T-helper 1 cell (primary cell): ENCODE results near the gene ANG.
"Not testable (repeated sequence)": the region's sequence is repeated elsewhere in the genome, so short reads cannot be mapped to it uniquely, and the experiment has no call there.

Source experiments
- DNase-seq, 5 donors: peaks; one replicate each; pipeline ENCODE4 v3.0.0-alpha.2; 2012 to 2020
- total RNA-seq, 4 donors: gene quantifications; one replicate each; lab custom pipeline; 2026; lab: John Stamatoyannopoulos, UW

Gene ANG
- total RNA-seq: 0 to 0.27 (median 0.14) reads per million in 4 donors

DNA sequence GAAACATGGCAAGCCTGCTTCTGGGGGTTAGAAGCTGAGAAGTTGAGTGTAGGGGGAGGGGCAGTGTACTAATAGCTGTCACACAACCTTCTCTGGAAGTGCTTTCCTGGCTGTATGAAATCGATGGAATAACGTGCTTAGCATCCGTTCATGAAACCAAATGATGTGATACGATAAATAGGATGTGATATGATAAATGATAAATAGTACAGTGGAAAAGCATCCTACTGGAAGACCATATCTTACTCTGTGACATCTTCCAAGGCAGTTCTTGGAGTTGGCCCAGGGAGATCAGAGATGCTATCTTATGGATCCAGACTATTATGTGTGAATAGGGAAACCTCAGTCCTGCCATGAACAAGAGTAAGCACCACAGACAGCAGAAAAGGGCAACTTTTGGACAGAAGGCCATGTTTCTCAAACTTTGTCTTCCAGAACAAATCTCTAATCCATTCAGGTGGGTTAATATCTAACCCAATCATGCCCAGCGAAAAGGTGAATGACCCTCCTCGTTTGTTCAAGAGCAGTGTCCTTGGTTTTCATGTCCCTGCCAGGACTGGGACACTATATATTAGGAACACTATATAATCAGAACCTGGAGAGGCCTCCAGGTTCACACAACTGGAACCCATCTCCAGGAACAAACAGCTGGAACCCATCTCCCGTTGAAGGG lies at the start of gene ANG:
Gene ANG (plus strand): TSS at position 598 of the 673 bp plus-strand sequence. CDS start 4,801 bp downstream, outside the sequence.
- no peak for DNase-seq

DNA sequence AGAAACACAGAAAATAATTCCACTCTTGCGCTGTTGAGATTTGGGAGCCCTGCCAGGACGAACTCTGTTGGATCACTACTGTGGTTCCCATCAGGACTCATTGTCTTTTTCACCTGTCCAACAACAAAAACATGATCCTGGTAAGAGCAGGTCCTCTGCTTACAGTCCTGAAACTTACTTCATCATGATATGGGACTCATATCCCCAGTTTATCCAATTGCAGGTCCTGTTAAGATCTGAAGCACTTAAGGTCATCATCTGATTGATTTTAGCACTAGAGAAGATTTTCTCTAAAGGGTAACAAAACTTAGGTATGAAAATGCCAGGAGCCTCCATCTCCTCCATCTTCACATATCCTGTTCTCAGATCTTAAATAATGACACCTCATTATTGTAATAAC lies 47.0 kb upstream of the ANG start, which contains the start of gene OR6S1:
Gene OR6S1 (minus strand): TSS at position 101 of the 400 bp plus-strand sequence. CDS start 0 bp downstream, at position 101.
- no peak for DNase-seq

DNA sequence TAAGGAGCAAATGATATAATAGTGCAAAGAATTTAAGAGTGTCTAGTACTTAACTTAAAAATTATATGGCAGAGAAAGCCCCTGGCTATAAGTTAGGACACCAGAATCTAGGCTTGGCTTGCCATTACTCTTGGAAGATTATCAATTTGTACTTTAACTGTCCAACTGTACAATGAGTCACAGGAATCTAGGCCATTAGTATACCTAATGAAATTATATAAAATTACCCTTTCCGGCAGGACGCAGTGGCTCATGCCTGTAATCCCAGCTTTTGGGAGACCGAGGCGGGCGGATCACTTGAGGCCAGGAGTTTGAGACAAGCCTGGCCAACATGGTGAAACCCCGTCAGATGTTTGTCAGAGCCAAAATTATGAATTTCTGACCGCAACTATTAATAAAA lies 46.4 kb upstream of the ANG start:
- DNase-seq: no peak

DNA sequence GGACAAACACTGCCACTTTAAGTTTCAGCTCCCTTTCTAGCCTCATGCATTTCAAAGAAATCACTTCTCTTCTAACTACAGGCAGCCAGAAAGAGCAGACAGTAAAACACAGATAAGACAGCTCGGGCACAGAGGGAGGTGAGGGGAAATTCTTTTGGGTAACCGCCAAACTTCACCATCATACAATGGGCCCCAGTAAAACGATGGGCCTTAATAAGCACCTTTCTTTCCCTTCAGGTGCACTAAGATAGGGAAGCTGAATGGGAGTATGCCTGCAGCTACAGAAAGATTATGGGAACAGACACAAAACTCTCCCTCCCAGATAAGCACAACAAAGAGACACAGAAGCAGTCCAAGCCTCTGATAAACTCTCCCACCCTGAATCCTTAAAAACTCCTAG lies 45.8 kb upstream of the ANG start:
- DNase-seq: not testable (repeated sequence)

DNA sequence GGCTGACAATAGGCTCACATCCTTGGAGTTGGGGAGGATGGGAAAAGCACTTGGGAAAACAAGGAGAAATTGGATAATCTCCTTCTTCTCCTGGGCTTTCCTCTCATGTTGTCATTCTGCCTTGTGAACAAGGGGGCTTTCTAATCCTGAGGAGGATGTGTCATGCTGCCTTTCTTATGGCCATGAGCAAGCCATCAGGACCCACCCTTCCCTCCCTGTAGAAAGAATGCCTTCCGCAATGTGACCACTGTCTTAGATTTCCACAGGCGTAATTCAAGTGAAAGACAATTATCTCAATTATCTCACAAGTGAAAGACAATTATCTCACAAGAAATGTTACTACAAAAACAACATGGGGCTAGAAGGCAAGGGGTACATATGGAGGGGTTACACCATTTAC lies 44.0 kb upstream of the ANG start:
- no peak for DNase-seq

DNA sequence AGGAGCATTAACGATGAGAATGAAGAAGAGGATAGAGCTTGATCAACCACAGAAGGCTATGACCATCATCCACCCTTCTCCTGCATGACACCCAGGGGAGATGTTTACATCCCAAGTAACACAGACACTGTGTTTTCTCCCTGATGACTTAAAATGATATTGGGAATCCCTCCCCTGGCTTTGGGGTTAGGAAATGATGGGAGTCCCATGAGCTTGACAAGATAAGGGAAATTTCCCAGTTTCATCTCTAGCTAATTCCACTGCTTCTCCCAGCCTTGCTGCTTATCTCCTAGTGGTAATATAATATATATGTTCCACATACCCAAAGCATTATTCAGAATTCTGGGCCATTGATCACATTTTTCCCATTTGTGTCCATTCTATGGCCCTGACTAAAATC lies 43.1 kb upstream of the ANG start:
- DNase-seq: no peak

DNA sequence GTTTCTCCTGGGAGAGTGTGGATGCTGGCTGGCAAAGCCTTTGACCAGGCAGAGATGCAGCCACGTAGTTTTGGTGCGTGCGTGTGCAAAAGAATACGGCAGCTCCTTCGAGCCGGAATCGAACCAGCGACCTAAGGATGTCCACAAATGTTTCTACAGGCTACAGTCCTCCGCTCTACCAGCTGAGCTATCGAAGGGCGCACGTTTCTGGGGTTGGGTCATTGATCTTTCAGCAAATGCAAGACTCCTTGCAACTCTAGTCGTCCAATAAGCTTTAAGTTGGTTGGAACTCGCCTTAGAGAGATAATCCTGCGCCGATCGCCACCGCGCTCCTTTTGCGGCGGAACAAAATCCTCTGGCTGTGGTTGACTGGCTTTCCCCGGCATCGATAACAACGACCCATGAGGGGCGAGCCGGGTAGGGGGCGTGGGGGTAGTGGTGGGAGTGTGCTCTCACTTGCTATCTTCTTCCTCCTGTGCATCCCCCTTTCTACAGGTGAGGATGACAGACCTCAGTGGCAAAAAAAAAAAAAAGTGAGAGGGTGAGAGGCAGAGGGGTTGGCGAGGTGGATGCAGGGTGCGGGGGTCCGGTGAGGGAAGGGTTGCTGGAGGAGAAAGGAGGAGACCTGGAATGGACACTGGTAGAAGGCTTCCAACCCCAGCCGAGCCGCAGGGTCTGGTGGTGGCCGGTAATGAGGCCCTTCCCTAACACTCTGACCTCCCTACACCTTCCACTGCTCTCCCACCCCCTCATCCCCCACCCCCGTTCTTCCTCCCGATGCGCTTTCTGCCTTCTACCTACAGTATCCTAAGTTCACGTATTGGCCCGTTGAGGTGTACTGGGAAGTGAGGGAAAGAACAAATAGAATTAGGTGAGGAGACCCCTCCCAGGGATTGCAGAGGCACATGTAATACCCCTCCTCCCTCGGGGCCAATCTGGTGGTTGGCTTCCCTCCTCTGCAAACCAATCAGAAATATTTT lies 35.3 kb upstream of the ANG start:
- DNase-seq: peak in 1 of 5 donors; percentile 72

DNA sequence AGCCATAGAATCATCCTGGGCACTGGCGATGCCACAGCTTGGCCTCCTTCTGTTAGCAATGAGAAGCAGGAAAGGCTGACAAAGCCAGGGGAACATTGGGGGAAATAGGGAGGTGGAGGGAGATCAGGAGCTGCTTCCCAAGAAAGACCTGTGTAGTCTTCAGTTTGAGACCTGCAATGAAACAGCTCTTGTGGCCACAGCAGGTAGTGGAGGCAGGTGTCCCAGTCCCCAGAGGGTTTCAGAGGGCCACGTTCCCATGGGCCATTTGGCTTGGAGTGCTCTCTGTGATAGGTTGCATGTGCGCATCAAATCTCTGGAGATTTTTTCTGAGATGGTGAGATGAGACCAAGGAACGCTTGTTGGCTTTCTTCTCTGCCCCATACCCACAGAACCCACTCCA lies 32.7 kb upstream of the ANG start:
- DNase-seq: no peak

DNA sequence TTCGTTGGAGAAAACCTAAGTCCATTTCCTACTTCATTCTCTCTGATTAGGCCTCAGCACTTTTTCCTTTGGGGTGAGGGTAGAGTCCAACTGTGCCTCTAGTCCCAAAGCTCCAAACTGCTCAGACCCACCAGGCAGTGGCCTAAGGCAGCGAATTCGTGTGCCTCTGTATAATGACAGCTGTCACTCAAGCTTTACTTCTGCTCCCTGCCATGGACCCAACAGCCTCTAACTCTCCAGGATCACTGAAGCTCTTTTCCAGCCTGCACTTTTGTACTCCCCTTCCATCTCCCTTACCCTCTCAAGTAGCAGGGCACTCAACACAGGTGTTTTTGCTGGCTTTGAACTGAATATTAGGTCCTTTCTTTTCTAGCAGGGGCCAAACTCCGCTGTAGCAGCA lies 32.3 kb upstream of the ANG start:
- DNase-seq: no peak

DNA sequence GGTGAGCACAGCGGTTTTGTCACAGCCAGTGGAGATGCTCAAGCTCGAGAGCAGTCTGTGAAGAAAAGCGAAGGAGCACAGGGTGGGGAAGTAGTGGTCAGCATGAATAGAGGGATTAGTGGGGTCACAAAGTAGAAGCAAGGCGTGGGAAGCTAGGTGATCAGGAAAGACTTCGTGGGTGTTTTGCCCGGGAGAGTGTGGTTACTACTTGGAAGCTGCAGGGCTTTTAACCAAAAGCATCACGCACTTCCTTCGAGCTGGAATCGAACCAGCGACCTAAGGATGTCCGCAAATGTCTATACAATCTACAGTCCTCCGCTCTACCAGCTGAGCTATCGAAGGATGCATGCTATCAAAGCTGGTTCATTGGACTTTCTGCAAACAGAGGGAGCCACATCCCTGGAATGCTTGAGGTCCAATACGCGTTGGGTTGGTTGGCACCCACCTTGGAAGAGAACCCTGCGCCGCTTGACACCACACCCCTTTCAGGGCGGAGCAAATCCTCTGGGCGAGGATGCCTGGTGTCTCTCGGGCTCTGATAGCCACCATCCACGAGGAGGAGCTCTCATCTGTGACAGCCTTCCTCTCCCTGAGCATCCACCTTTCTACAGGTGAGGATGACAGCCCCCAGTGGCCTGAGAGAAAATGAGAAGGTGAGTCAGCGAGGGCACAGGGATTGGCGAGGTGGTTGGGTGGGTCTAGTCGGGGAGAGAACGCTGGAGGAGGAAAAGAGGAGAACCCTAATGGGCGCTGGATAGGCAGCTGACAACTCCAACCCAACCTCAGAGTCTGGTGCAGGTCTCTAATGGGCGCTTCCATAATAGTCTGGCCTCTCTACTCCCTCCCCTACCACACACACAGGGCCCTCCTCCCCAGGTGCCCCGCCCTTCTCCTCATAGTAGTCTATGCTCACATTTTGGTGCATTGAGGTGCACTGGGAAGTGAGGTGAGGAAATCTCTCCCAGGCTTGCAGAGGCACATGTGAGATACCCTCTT lies 31.1 kb upstream of the ANG start:
- peak in 1 of 5 donors; percentile 15 for DNase-seq

DNA sequence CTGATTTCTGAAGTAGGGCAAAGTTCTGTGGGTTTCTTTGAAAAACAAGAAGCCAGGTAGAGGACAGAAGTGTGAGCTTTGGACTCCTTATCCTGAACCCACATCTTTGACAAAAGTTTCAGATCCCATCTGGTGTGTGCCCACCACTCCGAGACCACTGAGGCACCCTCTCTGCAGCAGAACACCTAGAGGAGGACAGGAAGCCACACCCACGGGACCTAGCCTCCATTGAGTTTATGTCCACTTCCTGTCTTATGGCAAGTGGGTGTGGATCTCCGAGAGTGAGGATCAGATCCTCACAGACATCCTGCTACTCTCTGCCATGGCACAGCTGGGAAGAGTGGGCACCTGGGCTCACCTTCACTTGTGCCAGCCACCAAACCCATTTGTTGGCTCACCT lies 30.3 kb upstream of the ANG start:
- DNase-seq: no peak

DNA sequence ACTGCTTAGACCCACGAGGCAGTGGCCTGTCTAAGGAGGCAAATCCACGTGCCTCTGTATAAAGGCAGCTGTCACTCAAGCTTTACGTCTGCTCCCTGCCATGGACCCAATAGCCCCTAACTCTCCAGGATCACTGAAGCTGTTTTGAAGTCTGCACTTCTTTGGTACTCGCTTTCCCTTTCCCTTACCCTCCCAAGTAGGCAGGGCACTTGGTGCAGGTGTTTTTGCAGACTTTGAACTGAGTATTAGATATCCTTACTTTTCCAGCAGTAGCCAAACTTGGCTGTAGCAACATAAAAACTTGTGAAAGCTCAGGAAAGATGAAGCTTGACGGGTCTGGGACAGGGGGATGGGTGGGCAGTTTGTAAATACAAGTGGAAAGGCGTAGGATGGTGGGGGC lies 29.2 kb upstream of the ANG start:
- DNase-seq: no peak

DNA sequence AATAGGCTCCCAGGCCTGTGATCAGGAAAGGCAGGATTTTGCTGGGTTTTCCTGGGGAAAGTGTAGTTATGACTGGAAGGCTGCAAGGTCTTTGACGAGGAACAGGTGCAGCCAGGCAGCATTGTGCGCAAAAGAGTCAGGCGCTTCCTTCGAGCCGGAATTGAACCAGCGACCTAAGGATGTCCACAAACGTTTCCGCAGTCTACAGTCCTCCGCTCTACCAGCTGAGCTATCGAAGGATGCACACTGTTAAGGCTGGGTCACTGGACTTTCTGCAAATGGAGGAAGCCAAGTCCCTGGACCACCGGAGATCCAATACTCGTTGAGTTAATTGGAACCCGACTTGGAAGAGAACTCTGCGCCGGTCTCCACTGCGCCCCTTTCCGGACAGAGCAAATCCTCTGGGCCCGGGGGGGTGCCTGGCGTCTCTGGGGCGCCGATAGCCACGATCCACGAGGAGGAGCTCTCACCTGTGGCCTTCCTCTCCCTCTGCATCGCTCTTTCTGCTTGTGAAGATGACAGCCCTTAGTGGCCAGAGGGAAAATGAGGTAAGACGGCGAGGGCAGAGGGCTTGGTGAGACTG lies 28.7 kb upstream of the ANG start:
- DNase-seq: no peak

DNA sequence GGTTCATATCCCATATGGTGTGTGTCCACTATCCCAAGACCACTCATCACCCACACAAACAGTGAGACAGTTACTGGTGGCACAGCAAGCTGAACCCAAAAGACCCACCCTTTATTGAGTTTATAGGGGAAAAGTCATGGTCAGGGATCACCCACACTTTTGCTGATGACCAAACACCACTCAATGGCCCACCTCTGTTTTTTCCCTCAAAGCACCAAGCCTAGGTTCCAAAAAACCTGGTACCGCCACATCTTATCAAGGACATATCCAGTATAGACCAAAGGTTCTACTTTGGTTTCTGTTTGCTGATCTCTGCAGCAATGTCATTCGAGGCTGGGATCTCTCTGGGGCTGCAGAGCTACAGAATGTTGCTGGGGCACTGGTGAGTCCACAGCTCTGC lies 27.4 kb upstream of the ANG start:
- no peak for DNase-seq

DNA sequence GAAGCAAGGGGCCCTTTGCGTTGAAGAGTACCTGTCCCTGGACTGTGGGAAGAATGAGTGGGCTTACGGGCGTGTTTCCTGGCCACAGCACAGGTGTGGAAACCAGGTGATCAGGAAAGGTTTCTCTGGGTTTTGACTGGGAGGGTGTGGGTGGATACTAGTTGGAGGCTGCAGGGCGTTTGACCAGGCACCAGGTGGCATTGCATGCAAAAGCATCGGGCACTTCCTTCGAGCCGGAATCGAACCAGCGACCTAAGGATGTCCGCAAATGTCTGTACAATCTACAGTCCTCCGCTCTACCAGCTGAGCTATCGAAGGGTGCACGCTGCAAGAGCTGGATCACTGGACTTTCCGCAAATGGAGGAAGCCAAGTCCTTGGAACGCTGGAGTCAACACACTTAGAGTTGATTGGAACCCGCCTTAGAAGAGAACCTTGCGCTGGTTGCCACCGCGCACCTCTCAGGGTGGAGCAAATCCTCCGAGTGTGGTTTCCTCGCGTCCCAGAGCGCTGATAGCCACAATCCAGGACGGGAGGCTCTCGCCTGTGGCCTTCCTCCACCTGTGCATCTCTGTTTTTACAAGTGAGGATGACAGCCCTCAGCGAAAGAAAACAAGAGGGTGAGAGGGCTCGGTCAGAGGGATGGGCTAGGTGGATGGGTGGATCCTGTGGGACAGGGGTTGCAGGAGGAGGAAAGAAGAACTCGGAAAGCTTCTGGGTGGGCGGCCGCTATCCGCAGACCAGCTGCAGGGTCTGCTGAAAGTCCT lies 25.4 kb upstream of the ANG start:
- peak; percentile 48 to 88 (median 66) for DNase-seq

DNA sequence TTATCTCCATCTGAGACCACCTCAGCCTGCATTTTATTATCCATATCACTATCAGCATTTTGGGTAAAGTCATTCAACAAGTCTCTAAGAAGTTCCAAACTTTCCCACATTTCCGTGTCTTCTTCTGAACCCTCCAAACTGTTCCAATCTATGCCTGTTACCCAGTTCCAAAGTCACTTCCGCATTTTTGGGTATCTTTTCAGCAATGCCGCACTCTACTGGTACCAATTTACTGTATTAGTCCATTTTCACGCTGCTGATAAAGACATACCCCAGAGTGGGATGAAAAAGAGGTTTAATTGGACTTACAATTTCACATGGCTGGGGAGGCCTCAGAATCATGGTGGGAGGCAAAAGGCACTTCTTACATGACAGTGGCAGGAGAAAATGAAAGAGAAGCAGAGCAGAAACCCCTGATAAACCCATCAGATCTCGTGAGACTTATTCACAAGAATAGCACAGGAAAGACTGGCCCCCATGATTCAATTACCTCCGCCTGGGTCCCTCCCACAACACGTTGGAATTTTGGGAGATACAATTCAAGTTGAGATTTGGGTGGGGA lies 22.1 kb upstream of the ANG start:
- not testable (repeated sequence) for DNase-seq

DNA sequence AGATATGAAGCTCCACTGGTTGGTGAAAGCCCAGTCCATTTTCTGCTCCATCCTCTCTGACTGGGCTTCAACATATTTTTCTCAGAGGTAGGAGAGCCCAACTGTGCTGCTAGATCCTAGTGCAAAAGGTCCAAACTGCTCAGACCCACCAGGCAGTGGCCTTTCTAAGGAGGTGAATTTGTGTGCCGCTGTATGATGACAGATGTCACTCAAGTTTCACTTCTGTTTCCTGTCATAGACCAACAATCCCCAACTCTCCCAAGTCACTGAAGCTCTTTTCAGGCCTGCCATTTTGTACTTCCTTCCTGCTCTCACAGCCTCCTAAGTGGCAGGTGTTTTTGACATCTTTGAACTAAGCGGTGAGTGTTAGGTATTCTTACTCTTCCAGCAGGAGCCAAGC lies 20.6 kb upstream of the ANG start:
- peak in 1 of 5 donors; percentile 85 for DNase-seq

DNA sequence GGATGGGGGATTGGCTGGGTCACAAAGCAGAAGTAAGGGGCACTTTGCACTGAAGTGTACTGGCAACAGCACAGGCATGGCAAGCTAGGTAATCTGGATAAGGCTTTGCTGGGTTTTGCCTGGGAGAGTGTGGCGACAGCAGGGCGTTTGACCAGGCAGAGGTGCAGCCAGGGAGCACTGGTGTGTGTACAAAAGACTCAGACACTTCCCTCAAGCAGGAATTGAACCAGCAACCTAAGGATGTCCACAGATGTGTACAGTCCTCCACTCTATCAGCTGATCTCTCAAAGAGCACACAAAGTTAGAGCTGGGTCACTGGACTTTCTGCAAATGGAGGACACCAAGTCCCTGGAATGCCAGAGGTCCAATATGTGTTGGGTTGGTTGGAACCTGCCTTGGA lies 19.6 kb upstream of the ANG start:
- DNase-seq: no peak

DNA sequence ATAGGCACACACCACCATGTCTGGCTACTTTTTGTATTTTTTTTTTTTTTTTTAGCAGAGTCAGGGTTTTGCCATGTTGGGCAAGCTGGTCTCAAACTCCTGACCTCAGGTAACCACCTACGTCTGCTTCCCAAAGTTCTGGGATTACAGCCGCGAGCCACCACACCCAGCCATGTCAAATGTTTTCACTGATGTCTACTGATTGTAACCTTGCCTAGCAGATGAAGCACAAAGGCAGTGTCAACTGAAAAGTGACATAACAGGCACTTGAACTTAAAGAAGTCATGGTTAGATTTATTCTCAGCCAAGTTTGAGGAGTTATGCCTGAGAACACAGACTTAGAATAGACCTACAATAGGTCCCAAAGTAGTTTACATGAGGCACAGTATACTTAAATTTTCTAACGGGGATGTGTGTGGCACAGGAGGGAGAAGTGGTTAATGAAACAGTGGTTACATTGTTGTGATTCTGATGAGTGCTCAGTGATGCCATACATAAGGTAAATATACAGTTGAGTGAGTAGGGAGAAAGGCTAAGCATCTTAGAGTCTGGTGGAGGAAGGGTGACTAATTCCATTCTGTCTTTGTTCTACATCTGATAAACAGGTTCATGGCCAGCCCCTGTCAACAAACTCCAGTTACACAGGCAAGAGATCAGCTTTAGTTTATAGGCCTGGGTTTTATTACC lies 16.8 kb upstream of the ANG start:
- DNase-seq: peak in 1 of 5 donors; percentile 52

DNA sequence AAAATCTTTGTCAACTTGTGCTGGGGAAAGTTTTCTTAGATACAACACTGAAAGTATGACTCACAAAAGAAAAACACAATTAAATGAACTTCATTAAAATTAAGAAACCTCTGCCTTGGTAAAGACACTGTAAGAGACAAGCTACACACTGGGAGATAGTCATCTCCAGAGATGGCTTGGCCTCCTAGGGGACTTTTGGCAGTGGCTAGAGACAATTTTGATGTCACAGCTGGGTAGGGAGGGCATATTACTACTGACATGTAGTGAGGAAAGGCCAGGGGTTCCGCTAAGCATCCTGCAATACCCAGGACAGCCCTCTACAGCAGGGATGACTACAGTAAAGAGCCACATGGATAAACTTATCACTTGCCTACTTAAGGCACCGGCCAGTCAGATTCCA lies 12.9 kb upstream of the ANG start:
- no peak for DNase-seq
